H1 (cell line): ENCODE measurements around the gene HDAC8. TPM values are rescaled to one million over a fixed set of nuclear protein-coding genes. Genes with fewer than 3 reads are reported as not detected.
"Not testable (repeated sequence)": the region's sequence is repeated elsewhere in the genome, so short reads cannot be mapped to it uniquely, and the experiment has no call there.

Experiments
- CTCF ChIA-PET: fragments of 300-600 bp; sonication (Branson Sonifier 250); formaldehyde crosslinking; loops from one replicate; lab custom pipeline; 2021; ENCODE audit not compliant: partially characterized antibody; lab: Charles Lee
- POLR2A ChIA-PET: fragments of 300-600 bp; sonication (Branson Sonifier 250); formaldehyde crosslinking; loops from one replicate; lab custom pipeline; 2021; ENCODE audit warnings: inconsistent platforms; ENCODE audit not compliant: partially characterized antibody; lab: Charles Lee
- DNase-seq, 2 experiments: peaks; one replicate each; pipeline versions ENCODE4 v3.0.0 to v3.0.0-alpha.2; 2010 to 2022; ENCODE audit warnings: low spot score in 2 of 2, low read depth in 1 of 2, mixed read lengths in 1 of 2
- FAIRE-seq: peaks from 2 replicates; lab custom pipeline; 2011; peaks lifted over from hg19 to GRCh38; lab: Jason Lieb, UNC
- H2AFZ ChIP-seq: 2 replicates; pipeline ENCODE4 v1.8.1; 2012; ENCODE audit warnings: low read length, inconsistent platforms
- H2AK5ac ChIP-seq: 2 replicates; pipeline ENCODE4 v1.6.1; 2013; ENCODE audit warnings: low read depth, low read length
- H2BK120ac ChIP-seq: replicated peaks from 2 replicates; pipeline ENCODE3; 2013; ENCODE audit warnings: low read depth, low read length, inconsistent platforms
- H2BK12ac ChIP-seq: 2 replicates; pipeline ENCODE4 v1.6.1; 2013; ENCODE audit warnings: low read depth, low read length
- H2BK15ac ChIP-seq: 2 replicates; pipeline ENCODE4 v1.6.1; 2013; ENCODE audit warnings: low read length
- H2BK20ac ChIP-seq: 2 replicates; pipeline ENCODE4 v1.6.1; 2013; ENCODE audit warnings: low read length
- H2BK5ac ChIP-seq: 2 replicates; pipeline ENCODE4 v1.6.1; 2013; ENCODE audit warnings: low read depth, low read length
- H3K14ac ChIP-seq: 2 replicates; pipeline ENCODE4 v1.6.1; 2013; ENCODE audit warnings: inconsistent platforms; ENCODE audit not compliant: insufficient read length
- H3K18ac ChIP-seq: 2 replicates; pipeline ENCODE4 v1.6.1; 2013; ENCODE audit warnings: low read length; ENCODE audit errors: extremely low read depth
- H3K23ac ChIP-seq: 2 replicates; pipeline ENCODE4 v1.6.1; 2013; ENCODE audit warnings: inconsistent platforms; ENCODE audit not compliant: insufficient read length
- H3K23me2 ChIP-seq: 2 replicates; pipeline ENCODE4 v1.6.1; 2013; ENCODE audit warnings: low read depth, low read length
- H3K27ac ChIP-seq: 2 replicates; pipeline ENCODE4 v1.6.1; 2011; ENCODE audit warnings: low read depth, low read length, inconsistent platforms
- H3K27me3 ChIP-seq, 4 experiments: replicated peaks in 1 of 4; 1 replicate in 1 of 4; 2 replicates in 3 of 4; pipeline versions ENCODE4 v1.6.1 to v1.8.1; 2011 to 2013; ENCODE audit warnings: low read length in 3 of 4, mild to moderate bottlenecking in 3 of 4, inconsistent platforms in 2 of 4, mixed read lengths in 2 of 4, moderate library complexity in 1 of 4; ENCODE audit not compliant: control insufficient read depth in 3 of 4, insufficient read depth in 3 of 4; ENCODE audit errors: extremely low read depth in 1 of 4
- H3K36me3 ChIP-seq, 4 experiments: 2 replicates each; pipeline versions ENCODE4 v1.6.1 to v1.8.1; 2011 to 2013; ENCODE audit warnings: mild to moderate bottlenecking in 4 of 4, low read length in 3 of 4, moderate library complexity in 2 of 4, control low read depth in 1 of 4, inconsistent platforms in 1 of 4; ENCODE audit not compliant: insufficient read depth in 4 of 4, control insufficient read depth in 2 of 4
- H3K4ac ChIP-seq: replicated peaks from 2 replicates; pipeline ENCODE3; 2013; ENCODE audit warnings: low read length, low read depth, mixed read lengths, inconsistent platforms; ENCODE audit not compliant: insufficient read length
- H3K4me1 ChIP-seq, 4 experiments: replicated peaks in 1 of 4; 1 replicate in 1 of 4; 2 replicates in 3 of 4; pipeline versions ENCODE4 v1.6.1 to v1.8.1; 2011 to 2013; ENCODE audit warnings: low read length in 3 of 4, inconsistent platforms in 2 of 4, mixed read lengths in 1 of 4; ENCODE audit not compliant: insufficient read depth in 4 of 4, control insufficient read depth in 3 of 4
- H3K4me2 ChIP-seq, 2 experiments: 2 replicates each; pipeline versions ENCODE4 v1.6.1 to v1.8.1; 2011 to 2013; ENCODE audit warnings: low read depth in 2 of 2, low read length in 2 of 2, control low read depth in 1 of 2, inconsistent platforms in 1 of 2, mild to moderate bottlenecking in 1 of 2; ENCODE audit not compliant: insufficient read depth in 1 of 2
- H3K4me3 ChIP-seq, 4 experiments: fragments of 200-600, 300-600 bp in 1 of 4; sonication (generic), shearing (Covaris generic), sonication (Bioruptor Twin) in 1 of 4; 2 replicates each; pipeline versions ENCODE4 v1.5.1 to v1.8.1; 2011 to 2016; ENCODE audit warnings: low read length in 4 of 4, low read depth in 3 of 4, control low read depth in 2 of 4, inconsistent platforms in 2 of 4, mild to moderate bottlenecking in 2 of 4, mixed read lengths in 1 of 4, moderate library complexity in 1 of 4; ENCODE audit not compliant: insufficient read depth in 2 of 4; ENCODE audit errors: extremely low read depth in 1 of 4
- H3K56ac ChIP-seq: replicated peaks from 2 replicates; pipeline ENCODE3; 2013; ENCODE audit warnings: low read depth, mild to moderate bottlenecking, mixed read lengths, low read length, inconsistent platforms; ENCODE audit not compliant: insufficient read length
- H3K79me1 ChIP-seq: 2 replicates; pipeline ENCODE4 v1.6.1; 2013; ENCODE audit warnings: low read depth, low read length, control low read depth
- H3K79me2 ChIP-seq, 2 experiments: 2 replicates each; pipeline versions ENCODE4 v1.6.1 to v1.8.1; 2012 to 2013; ENCODE audit warnings: low read length in 2 of 2, mild to moderate bottlenecking in 2 of 2, inconsistent platforms in 1 of 2; ENCODE audit not compliant: insufficient read depth in 2 of 2, control insufficient read depth in 1 of 2
- H3K9ac ChIP-seq, 4 experiments: replicated peaks in 1 of 4; 1 replicate in 1 of 4; 2 replicates in 3 of 4; pipeline versions ENCODE4 v1.6.1 to v1.8.1; 2011 to 2013; ENCODE audit warnings: low read depth in 3 of 4, low read length in 3 of 4, control low read depth in 2 of 4, mild to moderate bottlenecking in 2 of 4, moderate library complexity in 2 of 4, inconsistent platforms in 1 of 4; ENCODE audit errors: extremely low read depth in 1 of 4
- H3K9me3 ChIP-seq, 2 experiments: 2 replicates each; pipeline versions ENCODE4 v1.6.1 to v1.8.1; 2012 to 2013; ENCODE audit warnings: mild to moderate bottlenecking in 2 of 2, moderate library complexity in 2 of 2, control low read depth in 1 of 2, inconsistent platforms in 1 of 2, low read depth in 1 of 2, low read length in 1 of 2, mixed read lengths in 1 of 2; ENCODE audit not compliant: insufficient read depth in 2 of 2
- H4K20me1 ChIP-seq, 2 experiments: replicated peaks in 1 of 2; 2 replicates each; pipeline versions ENCODE3 to v1.8.1; 2011 to 2013; ENCODE audit warnings: inconsistent platforms in 2 of 2, low read length in 2 of 2, mild to moderate bottlenecking in 1 of 2; ENCODE audit not compliant: insufficient read depth in 2 of 2, control insufficient read depth in 1 of 2
- H4K5ac ChIP-seq: 2 replicates; pipeline ENCODE4 v1.6.1; 2013; ENCODE audit warnings: low read length, low read depth, mixed read lengths, inconsistent platforms; ENCODE audit not compliant: insufficient read length
- H4K8ac ChIP-seq: 2 replicates; pipeline ENCODE4 v1.8.0; 2013; ENCODE audit warnings: mild to moderate bottlenecking, moderate library complexity, low read length, inconsistent platforms; ENCODE audit not compliant: insufficient read depth; ENCODE audit errors: extremely low read depth
- H4K91ac ChIP-seq: replicated peaks from 2 replicates; pipeline ENCODE3; 2013; ENCODE audit warnings: low read length, mixed read lengths, inconsistent platforms; ENCODE audit not compliant: insufficient read length
- WGBS, 2 experiments: shearing (Covaris generic) in 1 of 2; methylation state at CpG; one replicate each; pipeline versions ENCODE4 v1.1.6 to v1.1.7; 2013 to 2015; ENCODE audit warnings: low lambda C conversion rate in 2 of 2, mixed read lengths in 2 of 2, inconsistent platforms in 1 of 2, low coverage in 1 of 2, missing lambda C conversion rate in 1 of 2; ENCODE audit not compliant: insufficient replicate concordance in 2 of 2, insufficient coverage in 1 of 2, insufficient read length in 1 of 2; ENCODE audit errors: extremely low coverage in 1 of 2, missing lambda C conversion rate in 1 of 2; 5-methylcytosine and 5-hydroxymethylcytosine counted together
- polyA plus RNA-seq, 7 experiments: library from polyadenylated mRNA; depleted of rRNA in 3 of 7; stranded (reverse) in 5 of 7; unstranded in 2 of 7; fragments of >200 nt in 5 of 7; fragments of 200-250 nt in 2 of 7; gene quantifications; 1 replicate in 5 of 7; 2 replicates in 1 of 7; 4 replicates in 1 of 7; pipeline versions ENCODE4 v1.2.1 to v1.2.3, GENCODE V29; 2011 to 2013; ENCODE audit warnings: missing spikeins in 2 of 7, mixed read lengths in 2 of 7
- total RNA-seq: library from RNA; stranded (reverse); fragmentation: NEBNext Ultra II Directional; extraction: Animal tissue kit (Norgen Biotek cat#: 25700); gene quantifications from 2 replicates; pipeline ENCODE4 v1.2.1, GENCODE V29; 2021

HDAC8 gene
- total and polyA plus RNA-seq, 2 of the 8 experiments (the other 6 are each of a cell fraction or from before 2014, with no cell fraction given): 9.7 to 20.3 TPM

DNA sequence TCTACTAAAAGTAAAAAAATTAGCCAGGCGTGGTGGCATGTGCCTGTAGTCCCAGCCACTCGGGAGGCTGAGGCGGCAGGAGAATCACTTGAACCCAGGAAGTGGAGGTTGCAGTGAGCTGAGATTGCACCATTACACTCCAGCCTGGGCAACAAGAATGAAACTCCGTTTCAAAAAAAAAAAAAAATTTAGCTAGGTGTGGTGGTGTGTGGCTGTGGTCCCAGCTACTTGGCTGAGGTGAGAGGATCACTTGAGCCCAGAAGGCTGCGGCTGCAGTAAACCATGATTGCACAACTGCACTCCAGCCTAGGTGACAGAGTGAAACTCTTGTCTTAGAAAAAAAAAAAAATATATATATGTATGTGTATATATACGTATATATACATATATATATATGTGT lies 20.2 kb downstream of the HDAC8 start:
- H2BK20ac ChIP-seq, H4K91ac ChIP-seq, H3K23me2 ChIP-seq, H3K4me3 ChIP-seq, H3K79me1 ChIP-seq, H2BK12ac ChIP-seq, H3K23ac ChIP-seq, H3K4me1 ChIP-seq, CTCF ChIA-PET, H3K9me3 ChIP-seq, H3K27me3 ChIP-seq, H4K5ac ChIP-seq, H3K14ac ChIP-seq, H3K4ac ChIP-seq, H2BK120ac ChIP-seq, H2BK15ac ChIP-seq, H3K18ac ChIP-seq, H2BK5ac ChIP-seq, H4K20me1 ChIP-seq, FAIRE-seq, H4K8ac ChIP-seq, DNase-seq, H3K36me3 ChIP-seq, H2AFZ ChIP-seq, H3K56ac ChIP-seq, H3K79me2 ChIP-seq, H3K27ac ChIP-seq, H3K4me2 ChIP-seq, H2AK5ac ChIP-seq, H3K9ac ChIP-seq: not testable (repeated sequence)
- POLR2A ChIA-PET: interaction anchor here (0.6 kb wide), 1 partner anchor 9 kb away, joined by 3 read pairs; no protein-coding TSS in a partner anchor
- 92% methylated on average over 5 of the region's 6 CpGs; no CpG with 5 or more reads in 1 of the 2 experiments for WGBS, 2 experiments
